Measurements from ENCODE around the gene PDK1. TPM values are rescaled to one million over a fixed set of nuclear protein-coding genes. Genes with fewer than 3 reads are reported as not detected.

Gene PDK1
- total RNA-seq, 1 experiment from 2014 or later: 74.7 TPM

DNA sequence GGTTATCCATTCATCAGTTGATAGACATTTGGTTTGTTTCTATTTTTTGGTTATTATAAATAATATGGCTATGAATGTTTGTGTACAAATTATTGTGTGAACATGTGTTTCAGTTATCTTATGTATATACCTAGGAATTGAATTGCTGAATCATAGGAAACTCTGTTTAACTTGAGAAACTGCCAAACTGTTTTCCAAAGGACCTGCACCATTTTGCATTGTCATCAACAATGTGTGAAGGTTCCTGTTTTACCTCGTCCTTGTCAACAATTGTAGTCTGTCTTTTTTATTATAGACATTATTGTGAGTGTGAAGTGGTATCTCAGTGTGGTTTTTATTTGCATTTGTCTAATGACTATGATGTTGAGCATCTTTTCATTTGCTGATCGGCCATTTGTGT lies 17.1 kb downstream of the PDK1 start:
- H4K20me1 ChIP-seq (ENCODE audit: control insufficient read depth, insufficient read depth, insufficient read length): no peaks in the 10 kb centered on the region
- H3K4ac ChIP-seq (ENCODE audit: low read depth, low read length): no peak overlapping the region
- no peak overlapping the region for H2BK20ac ChIP-seq (ENCODE audit: low read depth, low read length, poor library complexity, severe bottlenecking)
- no peaks in the 10 kb centered on the region for H3K23me2 ChIP-seq (ENCODE audit: insufficient read length, low read depth, low read length, poor library complexity, severe bottlenecking)
- no peaks in the 10 kb centered on the region for H3K79me1 ChIP-seq (ENCODE audit: insufficient read depth, low read depth, low read length, poor library complexity, severe bottlenecking)
- H3K14ac ChIP-seq (ENCODE audit: insufficient read depth, low read length): no peak overlapping the region
- H4K5ac ChIP-seq (ENCODE audit: insufficient read length, low read depth, low read length): no peak overlapping the region
- no peak overlapping the region for H3K23ac ChIP-seq (ENCODE audit: insufficient read length, low read depth, low read length)
- no peaks in the 10 kb centered on the region for H3K4me1 ChIP-seq (ENCODE audit: insufficient read depth, low read length)
- Mint-ChIP-seq H3K36me3 (ENCODE audit: insufficient read depth in 1 of 3, low read depth in 3 of 3) (peaks cover 59 to 86% (median 85%) of the 10 kb centered on the region in 3 experiments), H3K9me3 (peaks cover 30 to 33% of the 10 kb centered on the region in 2 experiments), H3K27me3 (ENCODE audit: low read depth) (no peaks in the 10 kb centered on the region), H3K4me1 (no peaks in the 10 kb centered on the region), H3K27ac (no peak overlapping the region), H3K4me3 (no peak overlapping the region)
- no peak overlapping the region for H3K27ac ChIP-seq (ENCODE audit: insufficient read length, low read depth, low read length)
- no peak overlapping the region for H3K9ac ChIP-seq (ENCODE audit: extremely low read depth, insufficient read length, low read length)
- no peak overlapping the region for H3K56ac ChIP-seq (ENCODE audit: insufficient read length, low read depth, low read length)
- no peak overlapping the region for H3K18ac ChIP-seq (ENCODE audit: insufficient read length, low read depth, low read length)
- H4K8ac ChIP-seq (replicated peaks; ENCODE audit: insufficient read length, low read depth, low read length): no peak overlapping the region
- H2BK120ac ChIP-seq (ENCODE audit: low read depth, low read length, poor library complexity, severe bottlenecking): no peak overlapping the region
- TF ChIP-seq, protein P1, sequence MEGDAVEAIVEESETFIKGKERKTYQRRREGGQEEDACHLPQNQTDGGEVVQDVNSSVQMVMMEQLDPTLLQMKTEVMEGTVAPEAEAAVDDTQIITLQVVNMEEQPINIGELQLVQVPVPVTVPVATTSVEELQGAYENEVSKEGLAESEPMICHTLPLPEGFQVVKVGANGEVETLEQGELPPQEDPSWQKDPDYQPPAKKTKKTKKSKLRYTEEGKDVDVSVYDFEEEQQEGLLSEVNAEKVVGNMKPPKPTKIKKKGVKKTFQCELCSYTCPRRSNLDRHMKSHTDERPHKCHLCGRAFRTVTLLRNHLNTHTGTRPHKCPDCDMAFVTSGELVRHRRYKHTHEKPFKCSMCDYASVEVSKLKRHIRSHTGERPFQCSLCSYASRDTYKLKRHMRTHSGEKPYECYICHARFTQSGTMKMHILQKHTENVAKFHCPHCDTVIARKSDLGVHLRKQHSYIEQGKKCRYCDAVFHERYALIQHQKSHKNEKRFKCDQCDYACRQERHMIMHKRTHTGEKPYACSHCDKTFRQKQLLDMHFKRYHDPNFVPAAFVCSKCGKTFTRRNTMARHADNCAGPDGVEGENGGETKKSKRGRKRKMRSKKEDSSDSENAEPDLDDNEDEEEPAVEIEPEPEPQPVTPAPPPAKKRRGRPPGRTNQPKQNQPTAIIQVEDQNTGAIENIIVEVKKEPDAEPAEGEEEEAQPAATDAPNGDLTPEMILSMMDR (conservative IDR thresholded peaks at IDR 0.05): no peak
- H2BK15ac ChIP-seq (ENCODE audit: low read depth, low read length): no peak overlapping the region
- no peak overlapping the region for H2BK12ac ChIP-seq (ENCODE audit: insufficient read length, low read depth, low read length)
- peaks cover 2% of the 10 kb centered on the region; the same call in 1 of the 2 replicates for H3K79me2 ChIP-seq (ENCODE audit: insufficient read depth, low read length)
- H2AFZ ChIP-seq (ENCODE audit: low read length): no peak overlapping the region
- WGBS (ENCODE audit: extremely low coverage, insufficient read length, low lambda C conversion rate): no CpG with 5 or more reads among the region's 2 CpGs
- H4K91ac ChIP-seq (ENCODE audit: insufficient read length, low read depth, low read length): no peak overlapping the region
- no peak overlapping the region for H2BK5ac ChIP-seq (ENCODE audit: insufficient read length, low read length)
- no peak overlapping the region for H3K4me2 ChIP-seq (ENCODE audit: insufficient read depth, insufficient read length, low read length)
- no peak for DNase-seq
- H3K9me3 ChIP-seq (ENCODE audit: control insufficient read depth, low read depth, low read length): no peaks in the 10 kb centered on the region
- H3K27me3 ChIP-seq (ENCODE audit: insufficient read depth, low read length): no peaks in the 10 kb centered on the region
- no peak overlapping the region for H3T11ph ChIP-seq (ENCODE audit: low read length)
- H2AK5ac ChIP-seq (ENCODE audit: insufficient read length, low read length): no peak overlapping the region
